Left renal pelvis (tissue), 4 donors: ENCODE data around the gene TP63. TPM values are rescaled to one million over a fixed set of nuclear protein-coding genes. Genes with fewer than 3 reads are reported as not detected.

Experiments used
- DNase-seq, 4 donors: peaks; one replicate each; pipeline ENCODE4 v3.0.0-alpha.2; 2013; ENCODE audit warnings: low read depth in 4 of 4, low spot score in 3 of 4
- polyA plus RNA-seq, 4 donors: library from polyadenylated mRNA; unstranded; fragments of 120-200 nt; gene quantifications; one replicate each; pipeline ENCODE4 v1.2.1, GENCODE V29; 2013; ENCODE audit not compliant: insufficient read length in 4 of 4

The TP63 gene
- polyA plus RNA-seq, 4 donors, result 0.60 to 4.0 (median 2.0) TPM

DNA sequence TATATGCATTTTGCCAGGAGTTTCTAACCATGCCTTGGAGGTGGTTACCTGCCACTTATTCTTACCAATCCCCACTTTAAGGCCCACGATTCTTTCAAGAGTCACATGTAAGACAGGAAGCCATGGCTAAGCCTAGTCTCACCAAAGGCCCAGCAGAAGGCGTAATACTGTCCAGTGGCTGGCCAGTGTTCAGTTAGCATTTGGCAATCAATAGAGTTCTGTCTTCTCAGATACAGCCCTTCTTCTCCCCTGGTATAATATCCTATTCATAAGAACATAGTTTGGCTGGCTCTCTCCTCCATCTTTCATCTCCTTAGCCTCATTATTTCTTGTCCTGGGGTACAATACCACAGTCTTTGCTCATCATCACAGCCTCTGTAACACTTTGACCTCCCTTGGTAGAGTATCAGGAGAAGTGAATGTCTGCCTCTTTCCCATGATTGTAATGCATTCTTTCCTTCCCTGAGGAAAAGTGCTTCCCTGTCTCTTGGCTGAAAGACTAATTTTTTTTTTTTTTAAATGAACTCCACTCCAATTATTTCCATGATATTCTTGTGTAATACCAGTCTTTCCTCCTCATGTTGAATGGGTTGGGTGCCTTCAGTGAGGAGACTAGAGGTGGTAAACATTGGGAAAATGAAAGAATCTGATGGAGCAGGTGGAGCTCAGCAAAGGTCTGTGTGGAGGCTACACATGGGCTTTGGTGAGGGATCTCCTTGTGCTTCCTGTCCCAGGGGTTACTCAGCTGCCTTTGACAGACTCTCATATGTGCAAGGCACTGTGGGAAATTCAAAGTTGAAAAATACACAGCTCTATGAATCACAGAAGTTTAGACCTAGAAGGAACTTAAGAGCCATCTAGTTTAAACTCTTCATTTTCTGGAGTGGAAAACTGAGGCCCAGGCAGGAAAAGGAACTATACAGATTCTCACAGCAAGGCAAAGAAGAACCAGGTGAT is 271.3 kb downstream of the TP63 start:
- DNase-seq, result no peak

DNA sequence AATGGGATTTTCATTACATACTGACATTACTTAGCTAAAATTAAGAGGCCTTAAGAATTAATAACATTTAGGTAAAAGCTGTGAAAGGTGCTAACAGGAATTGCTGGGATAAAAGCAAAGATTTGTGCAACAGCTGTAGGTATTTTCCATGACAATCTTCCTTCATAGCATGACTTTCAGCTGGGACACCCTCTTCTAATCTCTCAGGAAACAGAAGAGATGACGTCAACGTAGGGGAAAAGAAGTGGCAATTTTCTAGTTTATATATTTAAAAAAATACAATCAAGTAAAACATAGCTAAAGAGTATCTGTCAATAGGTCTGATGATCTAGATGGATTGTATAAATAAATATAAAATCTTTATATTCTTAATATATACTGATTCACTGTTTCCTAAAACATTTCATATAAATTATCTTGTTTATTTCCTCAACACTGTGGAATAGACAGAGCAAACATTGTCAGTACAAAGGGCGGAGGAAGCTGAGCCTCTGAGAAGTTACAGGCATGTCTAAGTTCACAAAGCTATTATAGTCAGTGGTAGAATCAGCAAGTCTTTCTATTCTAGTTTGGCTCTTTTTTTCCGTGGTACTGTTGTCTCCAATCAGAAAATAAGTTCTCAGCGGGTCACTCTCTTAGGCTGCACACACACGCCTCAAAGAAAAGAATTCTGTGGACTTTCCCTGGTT is 272.5 kb downstream of the TP63 start:
- no peak for DNase-seq

DNA sequence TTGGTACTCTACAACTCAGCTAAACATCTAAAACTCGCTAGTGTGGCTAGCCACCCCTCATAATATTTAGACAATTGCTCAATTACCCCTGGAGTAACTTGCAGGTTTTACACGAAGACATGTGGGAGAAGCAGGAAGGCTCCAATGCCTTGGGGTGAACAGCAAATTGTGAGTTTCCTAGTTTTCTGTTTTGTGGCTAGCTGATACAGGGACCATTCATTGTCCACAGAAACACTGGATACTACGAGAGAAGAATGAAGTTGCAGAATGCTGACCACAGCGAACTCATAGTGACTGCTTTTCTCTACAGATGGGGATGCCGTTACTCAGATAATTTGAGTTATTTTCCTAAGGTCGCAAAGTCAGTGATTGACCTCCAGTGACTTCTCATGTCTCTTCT is 276.6 kb downstream of the TP63 start:
- DNase-seq, result no peak

DNA sequence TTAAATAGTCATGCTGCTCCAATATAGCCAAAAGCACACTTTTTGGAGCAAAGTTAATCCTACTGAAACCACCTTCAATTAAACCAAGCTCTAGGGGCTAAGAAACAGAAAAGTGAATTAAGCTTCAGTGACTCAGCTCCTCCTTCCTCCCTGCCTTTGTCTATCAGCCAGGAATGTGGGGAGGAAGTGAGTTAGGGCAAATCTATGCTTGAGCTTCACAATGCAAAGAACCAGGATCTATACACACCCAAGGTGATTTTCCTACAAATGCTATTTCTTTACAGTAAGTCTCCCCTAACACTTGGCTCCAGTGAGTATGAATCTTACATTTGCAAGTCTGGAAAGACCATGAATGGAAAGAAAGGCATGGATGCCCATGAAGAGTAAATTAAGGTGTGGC is 277.5 kb downstream of the TP63 start:
- DNase-seq, result no peak

DNA sequence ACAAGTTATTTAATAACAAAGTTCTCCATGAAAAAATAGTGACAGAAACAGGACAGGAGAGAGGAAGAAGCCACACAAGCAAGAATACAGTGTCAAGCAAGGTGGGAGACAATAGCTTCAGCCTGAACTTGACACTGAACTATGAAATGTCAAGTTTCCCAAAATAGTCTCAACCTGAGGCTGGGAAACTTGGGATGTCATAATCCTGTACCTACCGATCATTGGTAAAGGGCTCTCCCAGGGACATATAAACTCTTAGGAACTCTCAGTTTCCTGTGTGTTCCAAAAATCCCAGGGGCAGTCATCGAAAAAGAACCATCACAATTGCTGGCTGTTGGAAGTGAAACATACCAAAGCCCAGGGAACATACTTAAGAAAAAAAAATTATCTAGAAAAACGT is 277.9 kb downstream of the TP63 start:
- no peak for DNase-seq

DNA sequence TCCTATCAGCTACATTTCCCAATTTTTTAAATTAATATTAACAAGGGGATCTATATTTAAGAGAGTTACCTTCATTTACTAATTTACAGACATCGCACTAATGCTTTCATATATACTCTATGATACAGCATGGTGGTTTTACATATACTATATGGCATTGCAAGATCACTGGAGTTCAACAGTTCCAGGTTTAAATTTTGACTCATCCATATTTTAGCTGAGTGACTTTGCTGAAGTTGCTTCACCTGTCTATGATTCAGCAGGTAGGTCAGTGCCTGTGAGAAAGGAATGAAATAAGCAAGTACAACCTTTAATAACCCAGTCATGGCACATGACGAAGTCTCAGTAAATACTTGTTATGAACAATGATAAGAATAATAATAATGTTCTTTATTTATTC is 278.4 kb downstream of the TP63 start:
- no peak for DNase-seq

DNA sequence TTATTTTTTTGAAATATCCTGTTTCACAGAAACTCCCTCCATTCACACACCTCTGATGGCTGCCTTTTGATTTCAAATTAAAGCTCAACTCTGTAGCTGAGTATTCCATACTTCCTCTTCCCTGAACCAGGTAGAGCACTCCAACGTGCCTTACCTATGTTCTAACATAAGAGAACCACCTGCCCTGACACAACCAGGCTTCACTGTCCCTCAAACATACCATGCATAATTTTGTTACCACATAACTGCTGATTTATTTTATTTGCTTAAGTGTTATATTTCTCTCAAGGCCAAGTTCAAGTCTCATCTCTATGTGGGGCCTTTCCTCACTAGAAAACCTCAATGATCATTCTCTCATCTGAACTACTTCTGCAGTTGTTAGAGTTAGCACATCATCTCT is 279.8 kb downstream of the TP63 start:
- no peak for DNase-seq

DNA sequence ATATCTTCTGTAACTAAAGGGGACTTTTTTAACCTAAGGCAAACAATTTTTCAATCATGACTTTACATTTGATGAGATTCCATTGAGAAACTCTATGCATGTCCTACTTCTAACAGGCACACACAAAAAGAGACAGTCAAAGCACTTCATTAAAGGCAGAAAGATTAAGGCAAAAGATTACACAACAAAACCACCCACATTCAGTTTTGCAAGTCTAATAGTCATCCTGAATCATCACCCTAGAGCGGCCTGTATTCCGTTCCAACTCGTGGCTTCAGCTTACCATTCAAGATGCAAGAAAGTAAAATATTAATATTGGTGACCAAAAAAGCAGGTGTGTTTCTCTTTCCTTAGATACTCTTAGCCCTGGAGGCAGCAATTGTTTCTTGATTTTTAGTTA is 283.6 kb downstream of the TP63 start:
- no peak for DNase-seq

DNA sequence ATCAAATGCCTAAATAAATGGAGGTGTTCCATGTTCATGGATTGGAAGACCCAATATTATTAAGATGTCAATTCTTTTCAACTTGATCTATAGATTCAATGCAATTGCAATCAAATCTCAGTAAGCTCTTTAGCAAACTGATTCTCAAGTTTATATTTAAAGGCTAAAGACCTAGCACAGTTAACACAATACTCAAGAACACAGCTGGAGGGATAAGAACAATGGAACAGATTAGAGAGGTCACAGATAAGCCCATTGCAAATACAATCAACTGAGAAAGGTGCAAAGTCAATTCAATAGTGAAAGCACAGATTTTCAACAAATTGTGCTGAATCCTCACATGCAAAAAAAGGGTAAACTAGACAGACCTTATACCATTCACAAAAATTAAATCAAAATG is 290.6 kb downstream of the TP63 start:
- DNase-seq, result no peak

DNA sequence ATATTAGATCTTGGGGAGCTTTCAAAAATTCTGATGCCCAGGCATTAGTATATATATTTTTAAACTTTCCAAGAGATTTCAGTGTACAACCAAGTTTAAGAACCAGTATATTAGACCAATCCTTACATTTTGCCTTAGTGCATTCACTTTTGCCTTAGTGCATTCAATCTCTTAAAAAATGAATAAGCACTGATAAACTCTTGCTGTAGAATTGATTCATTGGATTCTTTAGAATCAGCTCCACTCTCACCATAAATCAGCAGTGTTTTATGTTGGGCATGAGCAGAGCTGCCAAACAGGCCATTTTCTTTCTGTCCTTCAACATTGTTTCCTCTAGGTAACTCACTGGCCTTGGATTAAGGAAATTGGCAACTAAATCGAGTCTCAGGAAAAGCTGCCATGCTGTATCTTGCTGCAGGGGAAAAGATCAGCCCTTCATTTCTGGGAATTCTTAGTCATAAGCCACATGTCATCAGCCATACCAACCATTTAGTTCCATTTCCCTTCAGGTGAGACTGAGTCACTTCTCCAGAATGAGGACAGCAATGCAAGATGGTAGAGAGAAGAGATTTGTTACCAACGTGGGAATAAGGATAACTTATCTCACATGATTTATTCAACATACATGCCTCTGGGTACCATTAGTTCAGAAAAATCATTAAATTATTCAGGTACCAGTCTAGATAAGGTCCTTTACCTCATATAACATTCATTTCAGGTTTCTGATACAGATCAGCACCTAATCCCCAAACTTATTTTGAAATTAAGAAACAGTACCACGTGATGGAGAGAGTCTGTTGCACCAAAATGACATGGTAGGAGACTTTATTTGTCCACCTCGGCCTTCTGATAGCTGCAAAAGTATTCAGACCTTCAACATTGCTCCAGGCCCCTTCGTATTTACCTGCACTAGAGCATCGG is 297.0 kb downstream of the TP63 start:
- no peak for DNase-seq

DNA sequence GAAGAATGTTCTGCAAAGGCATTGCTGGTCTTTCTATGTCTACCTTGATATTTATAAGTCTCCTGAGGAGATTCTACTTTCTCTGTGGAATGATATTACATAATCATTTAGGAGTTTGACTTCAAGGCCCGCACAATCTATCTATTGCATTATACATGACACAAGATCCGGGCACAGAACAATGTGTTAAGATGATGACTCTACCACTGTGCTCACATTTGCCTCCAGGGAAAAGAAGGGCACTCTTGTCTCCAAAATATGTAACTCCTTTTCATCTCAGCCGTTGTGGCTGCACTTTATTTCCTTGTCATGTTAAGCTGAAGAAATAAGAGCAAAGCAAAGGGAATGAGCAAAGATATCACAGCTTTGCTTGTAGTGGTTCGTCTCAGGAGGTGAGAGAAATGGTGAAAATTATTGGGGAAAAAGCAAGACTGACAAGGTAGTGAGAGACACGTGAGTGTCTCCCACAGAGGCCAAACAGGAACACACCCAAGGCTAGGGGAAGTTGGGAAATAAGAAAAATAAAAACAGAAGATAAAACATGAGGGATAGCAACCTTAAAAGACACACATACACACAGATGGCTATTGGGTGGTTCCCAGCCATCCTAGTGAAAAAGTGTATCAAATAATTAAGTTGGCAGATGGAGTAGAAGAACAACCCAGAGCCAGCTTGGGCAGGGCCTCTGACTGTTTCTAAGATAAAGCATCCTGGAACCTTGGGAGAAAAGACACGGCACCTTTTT is 305.2 kb downstream of the TP63 start:
- no peak for DNase-seq

DNA sequence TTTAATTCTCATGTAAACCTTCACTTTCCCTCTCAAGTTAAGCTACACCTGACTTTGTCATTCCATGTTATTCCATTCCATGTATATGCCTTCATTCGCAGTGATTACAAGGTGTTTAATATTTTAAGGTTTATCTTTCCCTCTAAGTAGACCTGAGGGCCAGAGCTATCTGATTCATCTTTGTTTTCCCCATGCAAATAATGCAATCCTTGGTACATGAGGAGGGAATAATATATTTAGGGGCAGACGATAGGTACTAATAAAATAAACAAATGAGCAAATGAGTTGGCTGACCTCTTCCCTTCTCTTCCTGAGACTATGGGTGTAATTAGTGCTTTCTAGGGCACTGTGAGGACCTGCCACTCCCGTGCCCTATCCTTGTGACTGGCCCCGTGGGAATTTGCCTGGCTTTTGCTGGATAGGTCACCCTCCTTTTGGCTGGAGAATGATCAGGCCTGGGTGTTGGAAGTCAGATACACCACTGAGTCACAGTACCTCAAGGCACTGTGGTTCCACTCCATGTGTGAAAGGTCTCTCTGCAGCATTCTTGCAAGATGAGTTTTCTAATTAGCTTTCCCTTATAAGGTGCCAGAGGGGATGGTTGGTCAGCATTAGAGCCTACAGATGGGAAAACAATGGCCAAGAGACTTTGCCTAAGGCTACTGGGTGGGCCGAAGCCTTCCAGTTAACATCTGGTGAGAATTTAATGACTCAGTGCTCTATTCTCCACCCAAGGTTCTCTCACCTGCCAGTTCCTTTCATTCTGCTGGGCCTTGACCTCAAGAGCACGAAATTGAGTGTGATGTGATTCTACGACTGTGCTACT is 306.3 kb downstream of the TP63 start:
- no peak for DNase-seq

DNA sequence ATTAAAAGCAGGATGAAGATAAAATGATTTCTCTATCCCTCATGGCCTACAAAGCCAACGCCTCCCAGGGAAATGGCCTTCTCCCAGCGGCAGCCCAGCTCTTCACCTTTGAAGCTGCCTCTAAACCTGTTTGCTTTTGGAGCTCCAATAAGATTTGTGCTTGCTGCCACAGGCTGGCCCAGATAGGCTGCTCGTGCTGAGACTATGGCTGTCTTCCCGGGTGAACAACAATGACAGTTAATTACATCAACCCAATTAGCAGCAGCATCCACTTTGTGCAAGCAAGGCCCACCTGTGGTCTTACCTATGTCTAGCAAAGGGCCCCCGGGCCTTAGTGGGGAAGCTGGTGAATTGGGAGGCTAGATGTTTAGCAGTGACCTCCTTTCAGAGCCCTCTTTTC is 309.9 kb downstream of the TP63 start:
- DNase-seq, result no peak

DNA sequence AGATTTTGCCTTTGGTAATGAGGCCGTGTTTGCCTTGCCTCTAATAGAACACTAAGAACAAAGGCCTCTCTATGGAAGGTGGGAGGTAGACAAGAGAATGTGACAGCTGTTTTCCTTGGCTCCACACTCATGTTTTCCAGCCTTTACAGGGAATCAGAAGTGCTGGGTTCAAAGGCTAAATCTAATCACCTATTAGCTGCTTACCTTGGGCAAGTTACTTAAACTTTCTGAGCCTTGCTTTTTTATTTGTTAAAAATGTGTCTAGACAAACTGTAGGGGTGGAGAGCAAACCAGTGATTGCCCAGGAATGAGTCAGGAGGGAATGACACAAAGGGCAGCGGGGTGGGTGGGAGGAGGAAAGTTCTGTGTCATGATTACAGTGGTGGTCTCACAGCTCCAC is 310.5 kb downstream of the TP63 start:
- DNase-seq, result no peak

DNA sequence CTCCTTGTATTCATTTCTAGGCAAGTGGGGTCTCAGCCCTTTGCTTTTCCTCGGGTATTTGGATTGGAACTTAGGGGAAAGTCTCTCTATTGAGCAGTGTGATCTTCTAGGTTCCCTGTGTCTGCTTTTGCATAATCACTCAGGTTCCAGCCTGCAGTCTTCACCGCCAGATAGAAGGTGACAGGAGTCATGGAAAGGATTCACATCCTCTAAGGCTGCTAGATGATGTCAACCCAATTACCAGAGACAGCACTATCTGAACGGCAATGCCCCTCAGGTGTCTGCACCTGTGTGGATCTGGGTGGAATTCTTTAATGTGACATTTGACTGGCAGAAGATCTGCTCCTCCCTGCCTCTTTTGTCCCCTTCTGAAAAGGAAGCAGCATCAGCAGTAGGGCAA is 311.8 kb downstream of the TP63 start:
- no peak for DNase-seq

DNA sequence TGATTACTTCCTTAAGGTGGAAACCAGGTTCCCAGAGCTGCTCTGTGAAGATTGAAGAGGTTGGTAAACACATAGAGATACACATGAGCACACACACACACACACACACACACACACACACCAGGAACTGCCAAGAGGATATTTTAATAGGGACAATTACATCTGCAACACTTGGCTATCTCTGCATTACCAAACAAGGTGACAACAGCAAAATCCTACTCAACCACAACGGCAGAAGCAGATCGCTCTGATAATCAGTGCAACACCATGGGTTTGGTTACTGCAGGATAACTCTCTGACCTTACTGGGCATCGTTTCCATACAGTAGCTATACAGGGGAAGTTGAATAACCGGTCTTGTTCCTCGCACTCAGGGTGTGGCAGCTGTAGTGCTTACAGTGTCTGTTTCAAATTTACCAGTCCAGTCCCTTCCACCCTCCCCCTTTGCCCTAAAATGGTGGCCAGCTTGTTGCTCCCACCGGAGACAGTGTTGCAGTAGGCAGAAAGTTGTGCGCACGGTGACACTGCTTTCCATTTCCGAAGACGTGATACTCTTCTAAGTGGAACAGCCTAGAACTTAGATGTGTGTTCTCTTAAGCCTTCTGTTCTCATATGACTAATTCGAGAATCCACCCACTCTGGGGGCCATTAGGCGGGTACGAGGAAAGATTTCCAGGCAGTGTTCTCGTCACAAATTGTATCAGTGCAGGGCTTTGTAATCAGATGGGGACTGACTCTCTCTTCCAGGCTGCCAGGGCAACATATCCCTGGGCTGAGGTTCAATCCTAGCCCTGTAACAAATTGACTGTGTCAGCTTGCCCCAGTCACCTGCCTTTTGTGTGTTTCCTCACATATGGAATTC is 313.3 kb downstream of the TP63 start:
- DNase-seq, result no peak

DNA sequence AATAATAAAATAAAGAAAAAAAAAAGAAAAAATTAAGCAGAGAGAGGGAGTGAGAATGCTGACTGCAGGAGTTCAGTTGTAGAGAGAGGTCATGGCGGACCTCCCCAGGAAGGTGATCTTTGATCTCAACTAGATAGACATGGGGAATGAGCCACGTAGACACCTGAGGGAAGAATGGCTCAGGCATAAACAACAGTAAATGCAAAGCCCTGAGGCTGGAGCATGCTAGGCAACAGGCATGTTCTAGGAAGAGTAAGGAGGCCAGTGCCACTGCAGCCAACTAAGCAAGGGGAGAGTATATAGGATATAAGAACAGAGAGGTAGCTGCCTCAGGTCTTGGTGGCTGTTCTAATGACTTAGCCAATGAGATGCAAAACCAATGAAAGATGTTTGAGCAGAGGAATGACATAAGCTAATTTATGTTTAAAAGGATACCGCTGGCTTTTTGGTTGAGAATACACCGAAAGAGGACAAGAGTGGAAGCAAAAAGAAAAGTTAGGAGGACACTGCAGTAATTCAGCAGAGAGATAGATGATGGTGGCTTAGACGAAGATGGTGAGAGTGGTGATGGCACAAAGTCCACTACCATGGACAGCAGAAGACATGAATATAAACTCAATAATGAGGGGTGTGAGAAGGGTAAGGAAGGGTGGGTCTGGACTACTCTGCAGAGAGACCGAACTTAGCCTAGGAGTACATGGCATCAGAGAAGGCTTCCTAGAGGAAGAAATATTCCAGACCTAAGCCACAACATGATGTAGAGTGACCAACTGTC is 314.9 kb downstream of the TP63 start:
- DNase-seq, result no peak
